Thoracic aorta (tissue), 2 donors: ENCODE measurements around the gene PRKN. TPM values are rescaled to one million over a fixed set of nuclear protein-coding genes. Genes with fewer than 3 reads are reported as not detected.

Experiments
- ATAC-seq: fragments of 150-250 bp; one replicate; pipeline ENCODE4 v1.8.0; 2017; ENCODE audit warnings: low read depth; ENCODE audit not compliant: insufficient number of reproducible peaks, low FRiP score
- DNase-seq: peaks from one replicate; pipeline ENCODE4 v3.0.0-alpha.2; 2020; ENCODE audit warnings: low spot score
- H3K27ac ChIP-seq, 2 donors: fragments of 200-600 bp; sonication (generic); 1 replicate in 1 of 2; 2 replicates in 1 of 2; pipeline ENCODE4 v1.5.1; 2016; ENCODE audit warnings: mild to moderate bottlenecking in 2 of 2, moderate library complexity in 2 of 2
- H3K27me3 ChIP-seq: fragments of 200-600 bp; sonication (generic); replicated peaks from 2 replicates; pipeline ENCODE4 v1.6.0; 2016; ENCODE audit warnings: mild to moderate bottlenecking; ENCODE audit not compliant: insufficient read depth
- H3K36me3 ChIP-seq: fragments of 200-600 bp; sonication (generic); one replicate; pipeline ENCODE4 v1.5.1; 2016
- H3K4me1 ChIP-seq, 2 donors: fragments of 200-600 bp; sonication (generic); 1 replicate in 1 of 2; 2 replicates in 1 of 2; pipeline versions ENCODE4 v1.5.1 to v1.6.0; 2016; ENCODE audit warnings: low read depth in 2 of 2, mild to moderate bottlenecking in 1 of 2; ENCODE audit not compliant: control insufficient read depth in 1 of 2
- H3K4me3 ChIP-seq: fragments of 200-600 bp; sonication (generic); 2 replicates; pipeline ENCODE4 v1.5.1; 2016; ENCODE audit warnings: mild to moderate bottlenecking
- H3K9me3 ChIP-seq: fragments of 200-600 bp; sonication (generic); 2 replicates; pipeline ENCODE4 v1.5.1; 2016
- total RNA-seq, 2 donors: library from RNA; depleted of rRNA; stranded (reverse); fragments of >200 nt; gene quantifications; one replicate each; pipeline versions ENCODE4 v1.1.0 to v1.2.3, GENCODE V29; 2016
- TF ChIP-seq, protein P1 (sequence below): fragments of 200-600 bp; sonication (generic); IDR thresholded peaks from one replicate; pipeline ENCODE4 v1.5.1; 2019; ENCODE audit warnings: antibody characterized with exemption

Gene PRKN
- total RNA-seq, 2 donors from 2014 or later = 10.4 to 23.8 TPM

DNA sequence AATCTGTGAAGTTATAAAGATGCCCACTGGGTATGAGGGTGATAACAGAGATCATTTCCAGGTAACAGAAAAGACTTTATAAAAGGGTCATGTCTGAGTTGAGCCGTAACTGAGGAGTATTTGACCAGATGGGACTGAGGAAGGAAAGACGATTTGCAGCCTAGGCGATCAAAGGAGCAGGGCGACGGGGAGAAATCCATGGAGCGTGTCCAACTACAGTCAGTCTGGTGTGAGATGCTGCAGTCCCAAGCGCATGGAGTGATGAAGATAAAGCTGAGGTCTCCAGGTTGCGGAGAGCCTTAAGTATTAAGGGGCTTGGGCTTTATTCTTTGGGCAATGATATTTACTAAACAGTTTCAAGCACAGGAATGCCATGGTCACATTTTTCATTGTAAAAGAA lies 166.7 kb downstream of the PRKN start:
- ATAC-seq (no peak), DNase-seq (no peak)
- no peaks in the 10 kb centered on the region for H3K36me3 ChIP-seq
- no peaks in the 10 kb centered on the region for H3K9me3 ChIP-seq
- TF ChIP-seq, protein P1, sequence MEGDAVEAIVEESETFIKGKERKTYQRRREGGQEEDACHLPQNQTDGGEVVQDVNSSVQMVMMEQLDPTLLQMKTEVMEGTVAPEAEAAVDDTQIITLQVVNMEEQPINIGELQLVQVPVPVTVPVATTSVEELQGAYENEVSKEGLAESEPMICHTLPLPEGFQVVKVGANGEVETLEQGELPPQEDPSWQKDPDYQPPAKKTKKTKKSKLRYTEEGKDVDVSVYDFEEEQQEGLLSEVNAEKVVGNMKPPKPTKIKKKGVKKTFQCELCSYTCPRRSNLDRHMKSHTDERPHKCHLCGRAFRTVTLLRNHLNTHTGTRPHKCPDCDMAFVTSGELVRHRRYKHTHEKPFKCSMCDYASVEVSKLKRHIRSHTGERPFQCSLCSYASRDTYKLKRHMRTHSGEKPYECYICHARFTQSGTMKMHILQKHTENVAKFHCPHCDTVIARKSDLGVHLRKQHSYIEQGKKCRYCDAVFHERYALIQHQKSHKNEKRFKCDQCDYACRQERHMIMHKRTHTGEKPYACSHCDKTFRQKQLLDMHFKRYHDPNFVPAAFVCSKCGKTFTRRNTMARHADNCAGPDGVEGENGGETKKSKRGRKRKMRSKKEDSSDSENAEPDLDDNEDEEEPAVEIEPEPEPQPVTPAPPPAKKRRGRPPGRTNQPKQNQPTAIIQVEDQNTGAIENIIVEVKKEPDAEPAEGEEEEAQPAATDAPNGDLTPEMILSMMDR = no peak
- H3K4me3 ChIP-seq = no peak overlapping the region
- no peaks in the 10 kb centered on the region for H3K27me3 ChIP-seq
- no peaks in the 10 kb centered on the region for H3K4me1 ChIP-seq
- no peak overlapping the region for H3K27ac ChIP-seq

DNA sequence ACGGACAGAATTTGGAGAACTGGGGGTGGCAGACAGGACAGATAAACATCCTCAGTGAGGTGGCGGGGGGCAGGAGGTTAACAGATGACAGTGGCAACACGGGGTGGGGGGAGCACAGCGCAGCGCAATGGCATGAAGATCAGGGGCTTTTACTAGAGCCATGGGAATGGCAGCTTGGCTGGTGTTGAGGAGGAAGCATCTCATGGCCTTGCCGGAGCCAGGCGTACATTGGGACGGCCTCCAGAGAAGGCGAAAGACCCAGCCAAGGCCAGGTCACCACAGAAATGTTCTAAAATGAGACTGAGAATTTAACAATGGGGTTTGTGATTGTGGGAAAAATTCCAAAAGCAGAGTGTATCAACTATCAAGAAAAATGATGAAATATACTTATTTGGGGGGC lies 173.0 kb downstream of the PRKN start:
- no peak for ATAC-seq
- Histone ChIP-seq H3K27me3 (no peaks in the 10 kb centered on the region), H3K4me3 (no peak overlapping the region), H3K36me3 (no peaks in the 10 kb centered on the region), H3K4me1 (no peaks in the 10 kb centered on the region), H3K27ac (no peak overlapping the region), H3K9me3 (no peaks in the 10 kb centered on the region)
- DNase-seq = no peak
- TF ChIP-seq, protein P1 = no peak

DNA sequence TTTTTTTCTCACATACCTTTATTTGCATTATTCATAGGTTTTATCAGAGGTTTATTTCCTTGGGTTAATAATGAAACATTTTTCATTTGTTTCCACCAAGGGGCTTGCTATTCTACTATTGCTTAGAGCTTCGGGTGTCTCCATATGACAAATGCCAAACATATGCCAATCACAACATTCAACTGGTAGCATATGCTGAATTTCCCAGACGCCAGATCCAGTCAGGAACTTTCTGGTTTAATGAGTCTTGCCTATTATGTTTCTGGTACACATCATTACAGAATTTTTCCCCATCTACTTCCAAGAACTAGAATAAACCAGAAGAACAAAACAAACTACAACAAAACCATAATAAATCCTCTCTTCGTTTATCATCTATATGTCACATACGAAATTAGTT lies 180.7 kb downstream of the PRKN start:
- H3K27me3 ChIP-seq = no peaks in the 10 kb centered on the region
- H3K36me3 ChIP-seq = no peaks in the 10 kb centered on the region
- H3K27ac ChIP-seq = no peak overlapping the region
- DNase-seq (no peak), ATAC-seq (no peak)
- H3K9me3 ChIP-seq = no peaks in the 10 kb centered on the region
- TF ChIP-seq, protein P1 = no peak
- no peak overlapping the region for H3K4me3 ChIP-seq
- H3K4me1 ChIP-seq = no peaks in the 10 kb centered on the region

DNA sequence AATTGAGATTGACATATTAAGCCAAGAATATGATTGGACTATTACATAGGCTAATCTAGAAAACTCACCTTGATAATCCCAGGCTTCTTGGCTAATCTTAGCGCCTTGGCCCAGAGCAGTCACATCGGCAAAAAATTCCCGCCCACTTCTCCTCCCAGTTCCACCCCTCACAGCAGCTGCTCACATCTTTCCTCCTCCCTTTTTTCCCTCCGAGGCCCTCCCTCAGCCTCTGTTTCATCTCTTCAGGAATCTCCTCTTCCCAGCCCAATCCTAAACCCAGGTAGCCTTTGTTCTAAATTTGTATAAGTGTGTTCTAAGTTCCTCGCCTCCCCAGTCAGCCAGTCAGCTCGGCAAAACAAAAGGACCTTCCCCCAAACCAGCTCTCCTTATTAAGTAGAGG lies 184.3 kb downstream of the PRKN start:
- ATAC-seq (no peak), DNase-seq (no peak)
- H3K27me3 ChIP-seq = no peaks in the 10 kb centered on the region
- no peaks in the 10 kb centered on the region for H3K36me3 ChIP-seq
- no peaks in the 10 kb centered on the region for H3K4me1 ChIP-seq
- TF ChIP-seq, protein P1 = no peak
- no peak overlapping the region for H3K4me3 ChIP-seq
- no peak overlapping the region for H3K27ac ChIP-seq
- H3K9me3 ChIP-seq = no peaks in the 10 kb centered on the region

DNA sequence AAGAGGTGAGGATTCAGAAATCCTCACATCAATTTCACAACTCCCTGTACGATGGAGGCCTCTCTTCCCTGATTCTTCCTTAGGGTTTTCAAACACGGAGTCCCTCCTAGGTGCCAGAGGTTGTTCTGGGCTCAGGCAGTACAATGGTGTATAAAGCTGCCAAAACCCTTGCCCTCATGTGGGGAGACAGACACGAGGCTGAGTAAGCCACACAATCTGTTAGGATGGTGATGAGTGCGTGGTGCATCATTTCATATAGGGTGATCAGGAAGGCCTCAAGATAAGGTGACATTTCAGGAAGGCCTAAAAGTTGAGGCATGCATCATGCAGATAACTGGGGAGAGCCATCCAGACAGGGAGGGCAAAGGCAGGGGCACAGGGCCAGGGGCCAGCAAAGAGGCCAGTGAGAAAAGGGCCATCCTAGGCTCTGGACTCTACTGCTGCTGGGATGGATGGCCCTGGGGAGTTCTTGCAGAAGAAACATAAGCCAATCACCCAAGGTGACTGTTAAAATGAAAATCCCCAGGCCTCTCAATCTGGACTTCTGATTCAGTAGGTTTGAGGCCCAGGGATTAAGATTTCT lies 186.5 kb downstream of the PRKN start:
- TF ChIP-seq, protein P1 = no peak
- Histone ChIP-seq H3K9me3 (no peaks in the 10 kb centered on the region), H3K36me3 (no peaks in the 10 kb centered on the region), H3K4me1 (no peaks in the 10 kb centered on the region), H3K27ac (no peak overlapping the region), H3K27me3 (no peaks in the 10 kb centered on the region), H3K4me3 (no peak overlapping the region)
- DNase-seq (no peak), ATAC-seq (no peak)
